ENCODE results near the gene RDH5.
"Not testable (repeated sequence)": the region's sequence is repeated elsewhere in the genome, so short reads cannot be mapped to it uniquely, and the experiment has no call there.

Gene RDH5

DNA sequence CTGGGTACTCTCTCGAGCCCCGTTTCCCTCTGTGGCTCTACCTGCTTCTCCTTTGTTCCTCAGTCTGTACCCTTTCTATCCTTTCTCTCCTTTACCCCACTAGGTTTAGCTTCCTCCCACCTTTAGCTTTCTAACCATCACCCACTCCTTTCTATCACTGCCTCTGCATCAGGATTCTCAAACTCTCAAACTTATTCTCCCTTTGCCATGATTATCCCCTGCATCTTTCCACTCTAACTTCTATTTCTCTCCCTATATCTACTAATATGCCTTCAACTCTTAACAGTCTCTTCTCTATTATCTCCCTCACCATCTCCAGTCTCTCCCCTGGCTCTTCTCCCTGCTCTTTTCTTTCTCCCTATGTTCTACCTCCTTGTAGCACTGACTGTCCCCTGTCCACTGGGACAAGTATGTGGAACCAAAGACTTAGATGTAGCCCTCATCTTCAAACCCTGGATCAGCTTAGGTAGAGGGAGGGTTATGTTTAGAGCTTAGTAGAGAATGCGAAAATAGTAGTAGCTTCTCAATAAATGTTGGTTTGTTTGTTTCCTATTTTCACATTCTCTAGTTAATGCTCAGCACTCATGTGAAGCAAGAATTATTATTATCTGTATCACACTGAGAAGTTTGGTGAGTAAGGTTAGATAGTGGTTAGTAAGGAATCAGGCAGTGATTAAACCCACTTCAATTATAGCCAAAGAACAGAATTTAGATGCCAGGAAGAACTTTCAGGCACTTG is 26.1 kb downstream of the RDH5 start:
- H3K4me3 ChIP-seq (ENCODE audit: low read depth, low read length) = no peak overlapping the region
- TF ChIP-seq, protein P1, sequence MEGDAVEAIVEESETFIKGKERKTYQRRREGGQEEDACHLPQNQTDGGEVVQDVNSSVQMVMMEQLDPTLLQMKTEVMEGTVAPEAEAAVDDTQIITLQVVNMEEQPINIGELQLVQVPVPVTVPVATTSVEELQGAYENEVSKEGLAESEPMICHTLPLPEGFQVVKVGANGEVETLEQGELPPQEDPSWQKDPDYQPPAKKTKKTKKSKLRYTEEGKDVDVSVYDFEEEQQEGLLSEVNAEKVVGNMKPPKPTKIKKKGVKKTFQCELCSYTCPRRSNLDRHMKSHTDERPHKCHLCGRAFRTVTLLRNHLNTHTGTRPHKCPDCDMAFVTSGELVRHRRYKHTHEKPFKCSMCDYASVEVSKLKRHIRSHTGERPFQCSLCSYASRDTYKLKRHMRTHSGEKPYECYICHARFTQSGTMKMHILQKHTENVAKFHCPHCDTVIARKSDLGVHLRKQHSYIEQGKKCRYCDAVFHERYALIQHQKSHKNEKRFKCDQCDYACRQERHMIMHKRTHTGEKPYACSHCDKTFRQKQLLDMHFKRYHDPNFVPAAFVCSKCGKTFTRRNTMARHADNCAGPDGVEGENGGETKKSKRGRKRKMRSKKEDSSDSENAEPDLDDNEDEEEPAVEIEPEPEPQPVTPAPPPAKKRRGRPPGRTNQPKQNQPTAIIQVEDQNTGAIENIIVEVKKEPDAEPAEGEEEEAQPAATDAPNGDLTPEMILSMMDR (IDR thresholded peaks at IDR 0.05; ENCODE audit: control insufficient read depth, extremely low read depth, insufficient read depth) = no peak
- no peak for DNase-seq (ENCODE audit: low read depth)

DNA sequence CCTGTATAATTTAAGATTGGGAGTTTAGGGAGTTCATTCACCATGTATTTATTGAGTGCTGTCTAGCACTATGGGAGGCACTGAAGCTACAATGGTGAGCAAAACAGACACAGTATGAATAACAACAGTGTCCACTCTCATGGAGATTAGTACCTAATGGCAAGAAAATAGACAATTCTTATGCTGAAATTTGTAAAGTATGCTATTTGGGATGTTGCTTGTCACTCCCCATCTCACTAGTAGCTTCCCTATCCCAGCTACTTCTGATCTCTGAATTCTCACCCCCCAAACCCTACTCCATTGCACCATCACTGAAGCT is 26.7 kb downstream of the RDH5 start:
- H3K4me3 ChIP-seq (ENCODE audit: low read depth, low read length) = no peak overlapping the region
- DNase-seq (ENCODE audit: low read depth) = no peak
- TF ChIP-seq, protein P1 (IDR thresholded peaks at IDR 0.05; ENCODE audit: control insufficient read depth, extremely low read depth, insufficient read depth) = no peak

DNA sequence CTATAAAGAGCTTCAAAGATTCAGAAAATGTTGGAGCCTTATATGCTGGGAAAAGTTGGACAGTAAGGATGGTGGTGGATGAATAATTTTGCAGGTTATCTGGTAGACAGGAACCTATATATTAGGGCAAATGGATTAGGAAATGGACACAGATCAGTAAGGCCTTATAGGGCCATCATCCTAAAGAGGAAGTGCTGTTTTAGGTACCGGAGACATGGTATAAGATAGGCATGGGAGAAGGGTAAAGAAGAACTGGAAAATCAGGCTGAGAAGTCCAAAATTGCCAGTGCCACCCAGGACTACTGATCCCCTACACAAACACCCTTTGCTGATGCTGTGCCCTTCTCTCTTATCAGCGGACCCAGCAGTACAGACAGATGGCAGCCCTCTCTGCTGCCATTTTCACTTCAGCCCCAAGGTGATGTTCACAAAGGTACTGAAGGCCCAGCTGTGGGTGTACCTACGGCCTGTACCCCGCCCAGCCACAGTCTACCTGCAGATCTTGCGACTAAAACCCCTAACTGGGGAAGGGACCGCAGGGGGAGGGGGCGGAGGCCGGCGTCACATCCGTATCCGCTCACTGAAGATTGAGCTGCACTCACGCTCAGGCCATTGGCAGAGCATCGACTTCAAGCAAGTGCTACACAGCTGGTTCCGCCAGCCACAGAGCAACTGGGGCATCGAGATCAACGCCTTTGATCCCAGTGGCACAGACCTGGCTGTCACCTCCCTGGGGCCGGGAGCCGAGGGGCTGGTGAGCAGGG is 28.2 kb downstream of the RDH5 start:
- no peak for DNase-seq (ENCODE audit: low read depth)

DNA sequence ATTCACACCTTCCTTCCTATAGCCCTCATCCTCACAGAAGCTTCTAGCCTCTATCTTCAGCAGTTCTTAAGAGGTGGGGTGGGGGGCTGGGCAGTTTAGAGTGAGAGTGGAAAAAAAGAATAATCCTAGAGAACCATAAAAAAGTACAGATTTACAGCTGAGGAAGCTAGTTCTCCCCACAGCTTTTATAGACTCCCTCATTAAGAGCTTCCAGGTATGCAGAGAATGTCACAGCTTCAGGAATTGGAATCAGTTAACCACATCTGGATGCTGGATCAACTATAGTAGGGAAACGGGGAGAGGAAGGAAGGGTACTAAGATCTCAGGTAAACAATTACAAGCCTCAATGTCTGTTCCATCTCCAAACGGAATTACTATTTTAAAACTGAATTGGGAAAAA is 35.1 kb downstream of the RDH5 start:
- H3K4me3 ChIP-seq (ENCODE audit: low read depth, low read length) = no peak overlapping the region
- DNase-seq (ENCODE audit: low read depth) = no peak
- TF ChIP-seq, protein P1 (IDR thresholded peaks at IDR 0.05; ENCODE audit: control insufficient read depth, extremely low read depth, insufficient read depth) = no peak

More for the DNA sequence above, 28.2 kb downstream of the RDH5 start:
- no peak overlapping the region for H3K4me3 ChIP-seq (ENCODE audit: low read depth, low read length)
- TF ChIP-seq, protein P1 (IDR thresholded peaks at IDR 0.05; ENCODE audit: control insufficient read depth, extremely low read depth, insufficient read depth) = no peak

DNA sequence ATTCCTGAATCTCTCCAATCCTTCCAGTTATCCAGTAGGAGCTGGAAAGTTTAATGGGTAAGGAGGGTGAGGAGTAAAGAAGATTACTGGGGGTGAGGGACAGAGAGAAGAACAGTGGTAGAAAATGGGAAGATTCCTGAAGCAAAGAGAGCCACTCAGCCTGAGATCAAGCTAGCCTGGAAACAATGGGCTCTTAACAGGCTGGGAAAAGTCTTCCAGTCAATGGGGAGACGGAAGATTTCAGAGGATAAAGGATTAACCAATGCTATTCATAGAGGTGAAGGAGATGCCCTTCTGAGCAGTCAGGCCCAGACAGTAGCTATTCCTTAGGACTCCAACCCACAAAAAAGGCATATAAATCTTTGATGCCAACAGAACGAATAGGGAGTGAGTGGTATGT is 37.5 kb downstream of the RDH5 start:
- no peak for DNase-seq (ENCODE audit: low read depth)
- TF ChIP-seq, protein P1 (IDR thresholded peaks at IDR 0.05; ENCODE audit: control insufficient read depth, extremely low read depth, insufficient read depth) = no peak
- H3K4me3 ChIP-seq (ENCODE audit: low read depth, low read length) = no peak overlapping the region

DNA sequence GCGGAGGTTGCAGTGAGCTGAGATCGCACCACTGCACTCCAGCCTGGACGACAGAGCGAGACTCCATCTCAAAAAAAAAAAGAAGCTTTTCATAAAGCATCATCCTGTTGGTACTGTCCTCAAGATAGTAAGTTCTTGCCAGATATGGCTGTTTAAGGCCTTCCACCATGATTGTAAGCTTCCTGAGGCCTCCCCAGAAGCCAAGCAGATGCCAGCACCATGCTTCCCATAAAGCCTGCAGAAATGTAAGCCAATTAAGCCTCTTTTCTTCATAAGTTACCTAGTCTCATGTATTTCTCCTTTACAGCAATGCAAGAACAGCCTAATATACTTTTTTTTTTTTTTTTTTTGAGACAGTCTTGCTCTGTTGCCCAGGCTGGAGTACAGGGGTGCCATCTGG is 38.4 kb downstream of the RDH5 start:
- not testable (repeated sequence) for DNase-seq (ENCODE audit: low read depth); H3K4me3 ChIP-seq (ENCODE audit: low read depth, low read length)

DNA sequence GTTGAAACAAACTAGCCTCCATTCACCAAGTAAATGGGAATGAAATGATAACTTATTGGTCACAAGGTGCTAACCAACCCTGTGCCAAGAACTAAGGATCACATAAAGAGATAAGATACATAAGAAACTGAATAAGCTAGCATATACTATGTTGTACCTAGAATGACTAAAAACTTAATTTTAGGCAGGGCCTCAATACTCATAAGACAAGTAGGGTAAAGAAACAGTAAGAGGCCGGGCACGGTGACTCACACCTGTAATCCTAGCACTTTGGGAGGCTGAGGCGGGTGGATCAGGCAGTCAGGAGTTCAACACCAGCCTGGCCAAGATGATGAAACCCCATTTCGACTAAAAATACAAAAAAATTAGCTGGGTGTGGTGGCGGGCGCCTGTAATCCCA is 40.5 kb downstream of the RDH5 start:
- no peak overlapping the region for H3K4me3 ChIP-seq (ENCODE audit: low read depth, low read length)
- TF ChIP-seq, protein P1 (IDR thresholded peaks at IDR 0.05; ENCODE audit: control insufficient read depth, extremely low read depth, insufficient read depth) = no peak
- DNase-seq (ENCODE audit: low read depth) = no peak

Measured in LNCaP clone FGC (cell line).